NCI-H1417 (cell line): ENCODE data around the gene TM7SF3.

Experiments
- DNase-seq, 3 experiments: peaks; one replicate each; lab custom pipeline; 2025; lab: John Stamatoyannopoulos, UW

Gene TM7SF3

DNA sequence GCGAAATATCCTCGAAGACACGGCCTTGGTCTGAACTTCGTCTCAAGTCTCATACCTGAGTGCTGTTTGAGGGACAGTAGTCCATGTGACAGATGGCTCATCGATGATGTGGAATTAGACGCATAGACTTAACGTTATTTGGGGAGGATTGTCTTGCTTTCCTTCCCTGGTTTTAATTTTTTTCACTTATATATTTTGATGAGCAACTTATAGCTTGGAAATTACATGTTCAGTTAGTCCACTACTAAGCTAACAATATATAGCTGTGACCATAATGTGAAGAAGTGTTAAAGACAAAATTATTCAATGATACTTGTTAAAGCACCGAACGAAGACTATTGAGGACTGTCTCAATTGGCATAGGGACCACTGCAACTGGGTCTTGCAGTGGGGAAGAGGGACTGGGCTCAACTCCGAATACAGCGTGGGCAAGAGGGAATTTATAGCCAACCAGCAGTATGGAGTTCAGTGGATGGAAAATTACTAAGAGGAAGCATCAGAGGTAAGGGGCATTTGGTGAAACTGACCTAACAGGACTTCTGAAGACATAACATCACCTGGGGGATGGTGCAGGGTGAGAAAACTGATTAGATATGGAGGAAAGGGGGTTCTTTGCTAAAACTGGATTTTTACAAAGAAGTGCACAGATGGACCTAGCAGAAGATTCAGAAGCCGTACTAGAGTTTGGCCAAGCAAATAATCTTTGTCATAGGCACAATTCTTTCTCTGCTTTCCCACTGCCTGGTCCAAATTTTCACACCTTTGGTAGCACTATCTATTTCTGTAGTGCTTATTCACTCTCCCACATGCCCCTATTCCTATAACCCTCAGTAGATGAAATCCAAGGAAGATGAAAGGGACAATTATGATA is 910 bp upstream of the TM7SF3 start:
- DNase-seq: peak in 1 of 3 experiments; percentile 23

- peak in 1 of 3 experiments; percentile 36 for DNase-seq
These were observed 536 bp downstream of the TM7SF3 start for GRCh38 chr12:27013611-27014084.

DNA sequence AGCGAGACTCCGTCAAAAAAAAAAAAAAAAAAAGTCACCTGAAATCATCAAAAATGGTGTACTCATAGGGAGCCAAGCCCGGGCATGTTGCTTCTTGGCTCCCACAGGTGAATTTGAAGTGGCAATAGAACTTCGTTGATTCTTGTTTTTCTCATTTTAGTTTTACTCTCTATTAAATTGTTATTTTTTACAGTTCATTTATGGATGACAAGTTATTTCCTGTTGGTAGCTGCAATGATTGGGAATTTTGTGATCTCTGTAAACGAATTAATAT is 1.3 kb downstream of the TM7SF3 start:
- peak in 1 of 3 experiments; percentile 36 for DNase-seq

DNA sequence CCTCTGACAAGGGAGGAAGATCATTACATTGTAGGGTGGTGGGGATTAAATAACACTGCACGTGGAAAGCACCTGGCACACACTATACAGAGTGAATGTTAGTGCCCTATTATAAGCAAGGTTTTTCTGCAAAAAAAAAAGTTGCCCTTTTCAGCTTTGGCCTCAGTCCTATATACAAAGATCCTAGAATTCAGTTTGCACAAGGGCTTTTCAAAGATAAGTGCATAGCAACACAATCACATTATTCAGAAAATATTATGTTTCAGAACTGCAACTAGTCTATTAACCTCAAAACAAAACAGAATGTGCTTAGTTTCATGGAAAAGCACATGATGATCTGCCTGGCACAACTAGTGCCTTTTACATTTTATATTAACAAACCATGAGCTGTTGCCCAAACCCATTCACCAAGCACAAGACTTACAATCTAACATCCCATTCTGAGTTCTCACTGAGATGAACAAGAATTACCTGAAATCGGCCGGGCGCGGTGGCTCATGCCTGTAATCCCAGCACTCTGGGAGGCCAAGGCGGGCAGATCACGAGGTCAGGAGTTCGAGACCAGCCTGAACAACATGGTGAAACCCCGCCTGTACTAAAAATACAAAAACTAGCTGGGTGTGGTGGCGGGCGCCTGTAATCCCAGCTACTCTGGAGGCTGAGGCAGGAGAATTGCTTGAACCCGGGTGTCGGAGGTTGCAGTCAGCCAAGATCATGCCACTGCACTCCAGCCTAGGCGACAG is 1.8 kb downstream of the TM7SF3 start:
- peak in 1 of 3 experiments; percentile 20 for DNase-seq

DNA sequence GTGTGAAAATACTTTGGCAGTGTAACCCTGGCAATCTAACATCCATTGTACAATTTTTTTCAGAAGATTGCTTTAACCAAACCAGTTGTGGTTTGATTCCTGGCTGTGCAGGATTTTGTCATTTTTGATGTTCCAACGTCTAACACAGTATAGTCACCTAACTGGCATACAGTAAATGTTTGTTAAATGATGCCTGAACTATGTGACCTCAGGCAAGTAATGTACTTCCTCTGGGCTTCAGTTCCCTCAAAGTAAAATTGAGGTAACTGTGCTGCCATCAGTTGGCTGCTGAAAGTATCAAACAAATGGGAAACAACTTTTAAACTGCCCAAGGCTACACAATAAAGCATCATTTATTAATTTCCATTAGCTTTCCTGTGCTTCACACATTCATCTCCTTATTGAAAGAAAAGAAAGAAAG is 4.3 kb downstream of the TM7SF3 start:
- DNase-seq: no peak

- DNase-seq: no peak
These were observed 6.1 kb downstream of the TM7SF3 start for GRCh38 chr12:27008081-27008480.

DNA sequence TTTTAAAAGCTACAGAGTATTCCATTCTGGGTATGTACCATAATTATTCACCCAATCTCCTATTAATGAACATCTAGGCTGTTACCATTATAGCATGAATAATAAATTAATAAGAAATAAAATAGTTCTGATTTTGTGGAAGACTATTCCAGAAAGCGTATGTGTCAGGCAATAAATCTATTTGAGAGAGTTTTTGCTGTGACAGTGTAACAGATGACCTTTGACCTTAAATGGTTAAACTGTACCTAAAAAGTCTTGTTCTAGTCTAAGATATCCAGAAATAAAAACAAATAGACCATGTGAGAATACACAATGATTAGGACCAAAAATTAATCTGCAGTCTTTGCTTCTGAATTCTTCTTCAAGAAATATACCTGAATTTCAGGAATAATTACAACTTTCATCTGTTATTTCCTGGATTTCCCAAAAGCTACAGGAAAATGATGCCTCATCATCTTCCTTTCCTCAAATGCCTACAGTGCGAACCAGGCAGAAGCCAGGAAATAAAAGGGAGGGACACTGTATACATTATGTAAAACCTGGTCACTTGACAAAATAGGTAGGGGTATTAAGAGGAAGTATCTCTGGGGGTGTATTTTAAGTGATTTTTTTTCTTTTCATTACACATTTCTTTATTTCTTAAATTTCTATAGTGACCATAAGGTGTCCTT is 7.3 kb downstream of the TM7SF3 start:
- no peak for DNase-seq

DNA sequence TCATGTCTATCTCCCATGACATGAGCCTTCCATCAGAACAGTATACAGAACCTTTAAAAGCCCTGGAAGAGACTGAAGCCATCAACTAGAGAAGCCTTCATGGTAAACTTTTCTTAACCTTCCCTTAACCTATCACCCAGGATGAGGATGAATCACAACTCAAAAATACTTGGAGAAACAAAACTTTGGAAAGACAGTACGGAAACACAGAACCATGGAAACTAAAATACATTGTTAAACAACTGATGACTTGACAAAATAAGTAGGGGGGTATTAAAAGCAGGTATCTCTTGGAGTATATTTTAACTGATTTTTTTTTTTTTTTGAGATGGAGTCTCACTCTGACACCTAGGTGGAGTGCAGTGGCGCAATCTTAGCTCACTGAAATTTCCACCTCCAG is 8.7 kb downstream of the TM7SF3 start:
- DNase-seq: no peak

DNA sequence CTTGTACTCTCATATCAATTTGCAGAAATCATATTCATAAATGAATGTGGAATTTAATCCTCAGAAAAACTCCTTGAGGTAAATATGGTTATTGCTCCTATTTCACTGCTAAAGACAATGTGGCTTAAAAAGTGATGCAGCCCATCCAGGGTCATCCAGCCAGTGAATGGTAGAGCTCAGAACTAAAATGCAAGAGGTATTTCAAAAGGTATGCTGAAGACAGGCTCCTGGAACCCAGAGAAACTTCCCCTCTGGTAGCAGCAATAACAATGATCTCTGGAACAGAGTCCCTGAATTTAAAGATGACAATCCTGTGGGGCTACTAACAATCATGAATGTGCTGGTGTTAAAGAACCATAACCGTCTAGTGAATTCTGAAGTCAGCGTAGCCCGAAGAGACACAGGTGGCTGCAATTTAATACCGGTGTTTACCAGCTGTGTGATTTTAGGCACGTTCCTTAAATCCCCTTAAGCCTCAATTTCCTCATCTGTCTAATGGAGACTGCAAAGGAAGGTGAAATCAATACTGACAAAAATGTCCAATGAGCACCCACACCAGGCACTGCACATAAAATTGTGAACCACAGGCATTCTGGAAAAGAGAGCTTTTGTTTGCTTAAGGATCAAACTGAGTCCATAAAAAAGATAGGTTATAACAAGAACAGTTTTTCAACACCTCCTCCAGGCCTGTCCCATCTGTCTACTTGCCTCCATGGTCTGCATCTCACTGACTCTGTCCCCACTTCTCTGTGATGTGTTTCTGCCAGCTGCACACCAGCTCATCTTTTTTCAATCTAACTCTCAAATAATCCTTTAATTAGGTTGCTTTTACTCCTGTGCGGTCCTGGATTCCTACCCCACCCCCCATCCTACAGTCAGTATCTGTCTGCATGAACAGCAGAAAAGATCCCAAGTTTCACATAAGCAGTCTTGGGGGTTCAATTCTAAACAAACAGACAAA is 10.5 kb downstream of the TM7SF3 start:
- DNase-seq: peak in 1 of 3 experiments; percentile 38

- DNase-seq: no peak
These were observed 12.0 kb downstream of the TM7SF3 start for GRCh38 chr12:27002141-27002540.

GRCh38 chr12:27001663-27002062 is 12.5 kb downstream of the TM7SF3 start:
- no peak for DNase-seq

- DNase-seq: no peak
These were observed 13.2 kb downstream of the TM7SF3 start for GRCh38 chr12:27000961-27001360.

- DNase-seq: no peak
These were observed 17.2 kb downstream of the TM7SF3 start for GRCh38 chr12:26997003-26997402.

GRCh38 chr12:26995706-26996105 is 18.5 kb downstream of the TM7SF3 start:
- DNase-seq: no peak

- DNase-seq: no peak
These were observed 20.1 kb downstream of the TM7SF3 start for GRCh38 chr12:26994109-26994508.

- DNase-seq: no peak
These were observed 22.4 kb downstream of the TM7SF3 start for GRCh38 chr12:26991826-26992225.

- no peak for DNase-seq
These were observed 24.3 kb downstream of the TM7SF3 start for GRCh38 chr12:26989873-26990272.

- DNase-seq: no peak
These were observed 25.5 kb downstream of the TM7SF3 start for GRCh38 chr12:26988703-26989102.

DNA sequence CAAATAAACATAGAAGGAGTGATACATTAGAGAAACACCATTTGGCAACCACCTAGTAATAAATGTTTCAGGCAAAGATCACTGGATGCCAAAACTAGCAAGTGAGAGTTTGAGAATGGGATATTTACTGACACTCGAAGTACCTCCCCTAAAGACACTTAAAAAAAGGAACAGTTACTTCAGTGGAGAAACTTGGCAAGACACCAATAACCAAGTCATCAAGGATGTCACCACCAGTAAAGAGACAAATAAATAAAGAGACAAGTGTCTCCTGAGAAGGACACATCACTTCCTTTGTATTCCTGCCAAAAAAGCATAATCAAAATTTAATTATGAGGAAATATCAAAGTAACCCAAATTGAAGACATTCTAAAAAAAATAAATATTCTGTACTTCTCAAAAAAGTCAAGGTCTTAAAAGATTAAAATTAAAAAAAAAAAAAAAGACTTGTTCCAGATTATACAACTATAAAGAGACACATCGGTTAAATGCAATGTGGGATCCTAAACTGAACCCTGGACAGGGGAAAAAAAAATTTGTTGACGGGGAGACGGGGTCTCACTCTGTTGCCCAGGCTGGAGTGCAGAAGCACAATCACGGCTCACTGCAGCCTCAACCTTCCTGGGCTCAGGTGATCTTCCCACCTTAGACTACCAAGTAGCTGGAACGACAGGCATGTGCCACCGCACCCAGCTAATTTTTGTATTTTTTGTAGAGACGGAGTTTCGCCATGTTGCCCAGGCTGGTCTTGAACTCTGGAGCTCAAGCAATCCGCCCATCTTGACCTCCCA is 26.4 kb downstream of the TM7SF3 start:
- no peak for DNase-seq

GRCh38 chr12:26982866-26983265 is 31.3 kb downstream of the TM7SF3 start:
- DNase-seq: no peak

DNA sequence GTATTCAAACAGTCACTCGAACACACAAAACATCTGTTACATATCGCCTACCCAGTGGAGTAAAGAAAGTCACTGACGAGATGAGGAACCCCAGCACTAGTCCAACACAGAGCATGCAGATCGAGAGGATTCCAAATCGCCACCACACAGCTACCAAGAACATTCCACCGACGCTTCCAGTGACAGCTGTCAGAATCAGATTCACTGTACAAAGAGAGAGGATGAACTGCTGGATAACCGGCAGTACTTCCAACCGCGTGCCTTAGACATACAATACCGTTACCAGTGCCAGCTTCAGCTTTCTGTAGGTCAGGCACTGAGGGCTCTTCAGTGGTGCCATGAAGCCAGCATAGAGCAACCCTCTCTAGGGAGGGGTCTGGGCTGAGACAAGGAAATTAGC is 34.5 kb downstream of the TM7SF3 start:
- DNase-seq: no peak
